Osteoblast (primary cell): Measurements from ENCODE around the gene TPST2. TPM values are rescaled to one million over a fixed set of nuclear protein-coding genes. Genes with fewer than 3 reads are reported as not detected.
A peak's percentile ranks its signal among the peaks of the same experiment; 100 is the strongest.

Experiments used
- DNase-seq: peaks from one replicate; pipeline ENCODE4 v3.0.0; 2011; ENCODE audit warnings: low spot score, mixed read lengths; ENCODE audit not compliant: insufficient read length; ENCODE audit errors: missing footprints
- H2AFZ ChIP-seq: 2 replicates; pipeline ENCODE4 v1.6.0; 2011; ENCODE audit warnings: mild to moderate bottlenecking, low read length
- H3K27ac ChIP-seq: 2 replicates; pipeline ENCODE4 v1.5.1; 2011; ENCODE audit warnings: mild to moderate bottlenecking, low read depth, low read length, moderate library complexity
- H3K27me3 ChIP-seq: 2 replicates; pipeline ENCODE4 v1.6.0; 2012; ENCODE audit warnings: mild to moderate bottlenecking, control low read depth, inconsistent platforms, low read length, moderate library complexity; ENCODE audit not compliant: insufficient read depth
- H3K36me3 ChIP-seq: 2 replicates; pipeline ENCODE4 v1.5.1; 2011; ENCODE audit warnings: mild to moderate bottlenecking, low read length, control low read depth, moderate library complexity; ENCODE audit not compliant: insufficient read depth
- H3K4me1 ChIP-seq: 2 replicates; pipeline ENCODE4 v1.5.1; 2011; ENCODE audit warnings: mild to moderate bottlenecking, low read length, control low read depth, moderate library complexity; ENCODE audit not compliant: insufficient read depth
- H3K4me2 ChIP-seq: 2 replicates; pipeline ENCODE4 v1.6.0; 2011; ENCODE audit warnings: mild to moderate bottlenecking, low read length; ENCODE audit not compliant: insufficient read depth
- H3K4me3 ChIP-seq: fragments of 200-600 bp; sonication (generic); 3 replicates; pipeline ENCODE4 v1.5.1; 2012; ENCODE audit warnings: mild to moderate bottlenecking, low read length, inconsistent platforms; ENCODE audit not compliant: insufficient read depth
- H3K79me2 ChIP-seq: 2 replicates; pipeline ENCODE4 v1.6.0; 2012; ENCODE audit warnings: mild to moderate bottlenecking, low read length, control low read depth, inconsistent platforms; ENCODE audit not compliant: insufficient read depth
- H3K9me3 ChIP-seq: 2 replicates; pipeline ENCODE4 v1.5.1; 2011; ENCODE audit warnings: low read depth, low read length, control low read depth
- H4K20me1 ChIP-seq: 2 replicates; pipeline ENCODE4 v1.6.0; 2012; ENCODE audit warnings: mild to moderate bottlenecking, low read length, control low read depth; ENCODE audit not compliant: insufficient read depth
- CTCF ChIP-seq: IDR thresholded peaks from 2 replicates; pipeline ENCODE4 v1.5.1; 2011; ENCODE audit warnings: mild to moderate bottlenecking, low read depth, low read length, moderate library complexity; ENCODE audit errors: extremely low read depth
- total RNA-seq: library from RNA; depleted of rRNA; stranded (reverse); fragments of >200 nt; gene quantifications from 2 replicates; pipeline ENCODE4 v1.2.3, GENCODE V29; 2012

Gene TPST2
- total RNA-seq, 1 donor, result 98.4 TPM

- TF ChIP-seq CTCF, result no peak
- H4K20me1 ChIP-seq, result no peaks in the 10 kb centered on the region
- H3K4me2 ChIP-seq, result no peak overlapping the region
- peaks cover 24% of the 10 kb centered on the region for H3K4me1 ChIP-seq
- H3K4me3 ChIP-seq, result no peak overlapping the region
- no peaks in the 10 kb centered on the region for H3K27me3 ChIP-seq
- no peaks in the 10 kb centered on the region for H3K9me3 ChIP-seq
- peaks cover 38% of the 10 kb centered on the region for H3K79me2 ChIP-seq
- peaks cover 10% of the 10 kb centered on the region for H3K36me3 ChIP-seq
- no peak for DNase-seq
- no peak overlapping the region for H2AFZ ChIP-seq
- H3K27ac ChIP-seq, result no peak overlapping the region
Measured at GRCh38 chr22:26514419-26515161, 75.3 kb downstream of the TPST2 start.

- H2AFZ ChIP-seq, result no peak overlapping the region
- peak overlapping the region; percentile 88 for H3K4me2 ChIP-seq
- H4K20me1 ChIP-seq, result no peaks in the 10 kb centered on the region
- peak; percentile 54 for DNase-seq
- H3K4me1 ChIP-seq, result peaks cover 24% of the 10 kb centered on the region
- H3K79me2 ChIP-seq, result peaks cover 43% of the 10 kb centered on the region
- H3K9me3 ChIP-seq, result no peaks in the 10 kb centered on the region
- peaks cover 17% of the 10 kb centered on the region for H3K36me3 ChIP-seq
- no peak overlapping the region for H3K27ac ChIP-seq
- H3K4me3 ChIP-seq, result no peak overlapping the region
- no peaks in the 10 kb centered on the region for H3K27me3 ChIP-seq
- no peak for TF ChIP-seq CTCF
Measured at GRCh38 chr22:26513838-26514237, 76.1 kb downstream of the TPST2 start.

- Histone ChIP-seq H3K9me3 (no peaks in the 10 kb centered on the region), H3K4me3 (peak within 1 kb of the TSS; percentile 92), H2AFZ (peak within 1 kb of the TSS; percentile 92), H3K4me2 (peak within 1 kb of the TSS; percentile 88), H3K27ac (peak within 1 kb of the TSS; percentile 86), H3K27me3 (no peaks in the 10 kb centered on the region), H3K36me3 (peaks cover 30% of the 10 kb centered on the region), H3K4me1 (peaks cover 24% of the 10 kb centered on the region), H3K79me2 (peaks cover 43% of the 10 kb centered on the region), H4K20me1 (no peaks in the 10 kb centered on the region)
- no peak for TF ChIP-seq CTCF
- DNase-seq, result peak; percentile 96
Measured at GRCh38 chr22:26512149-26512793, 77.7 kb downstream of the TPST2 start, which contains the start of gene TFIP11. TFIP11 (minus strand) TSS chr22:26512473; CDS start chr22:26510272, 2,201 bp downstream.

- peaks cover 17% of the 10 kb centered on the region for H3K4me1 ChIP-seq
- peaks cover 67% of the 10 kb centered on the region for H3K36me3 ChIP-seq
- no peak overlapping the region for H3K4me2 ChIP-seq
- H3K27ac ChIP-seq, result no peak overlapping the region
- H3K79me2 ChIP-seq, result peaks cover 37% of the 10 kb centered on the region
- no peak for TF ChIP-seq CTCF
- H2AFZ ChIP-seq, result no peak overlapping the region
- H3K4me3 ChIP-seq, result no peak overlapping the region
- DNase-seq, result no peak
- H3K9me3 ChIP-seq, result no peaks in the 10 kb centered on the region
- H4K20me1 ChIP-seq, result no peaks in the 10 kb centered on the region
- H3K27me3 ChIP-seq, result no peaks in the 10 kb centered on the region
Measured at GRCh38 chr22:26508148-26508547, 81.8 kb downstream of the TPST2 start.
